MCF 10A (cell line): Measurements from ENCODE around the gene RBCK1. TPM values are rescaled to one million over a fixed set of nuclear protein-coding genes. Genes with fewer than 3 reads are reported as not detected.

Experiments
- BruUV-seq: library from RNA; stranded (reverse); fragments of 400-500 nt; replicated peaks from 2 replicates; lab custom pipeline; 2021; lab: Mats Ljungman, UMichigan
- CTCF ChIA-PET: fragments of 300-600 bp; sonication (Branson Sonifier 250); formaldehyde crosslinking; extraction: SDS; loops from one replicate; lab custom pipeline; 2021; ENCODE audit warnings: antibody characterized with exemption, inconsistent platforms; lab: Yijun Ruan, JAX
- POLR2A ChIA-PET: fragments of 300-600, 350-650 bp; sonication (Branson Sonifier 250); formaldehyde crosslinking; extraction: SDS; loops from one replicate; lab custom pipeline; 2020; ENCODE audit warnings: antibody characterized with exemption, inconsistent platforms; lab: Yijun Ruan, JAX
- DNase-seq: peaks from one replicate; pipeline ENCODE4 v3.0.0-alpha.2; 2018; ENCODE audit not compliant: unreplicated experiment
- H3K27ac Mint-ChIP-seq: one replicate; pipeline ENCODE4 v1.8.0; 2022; ENCODE audit warnings: mild to moderate bottlenecking, low read depth, mixed read lengths; ENCODE audit not compliant: unreplicated experiment
- H3K27me3 Mint-ChIP-seq: one replicate; pipeline ENCODE4 v1.8.0; 2022; ENCODE audit warnings: mixed read lengths; ENCODE audit not compliant: insufficient read depth, unreplicated experiment
- H3K36me3 Mint-ChIP-seq: one replicate; pipeline ENCODE4 v1.8.0; 2022; ENCODE audit warnings: mild to moderate bottlenecking, moderate library complexity, mixed read lengths; ENCODE audit not compliant: insufficient read depth, unreplicated experiment
- H3K4me1 Mint-ChIP-seq: one replicate; pipeline ENCODE4 v1.8.0; 2022; ENCODE audit warnings: mixed read lengths; ENCODE audit not compliant: insufficient read depth, unreplicated experiment
- H3K4me3 Mint-ChIP-seq: one replicate; pipeline ENCODE4 v1.8.0; 2022; ENCODE audit warnings: mild to moderate bottlenecking, moderate library complexity, mixed read lengths; ENCODE audit not compliant: unreplicated experiment
- H3K9me3 Mint-ChIP-seq: one replicate; pipeline ENCODE4 v1.8.0; 2022; ENCODE audit warnings: mixed read lengths; ENCODE audit not compliant: unreplicated experiment
- CTCF ChIP-seq: fragments of 200-600 bp; IDR thresholded peaks from one replicate; pipeline ENCODE4 v1.8.0; 2022; ENCODE audit warnings: antibody characterized with exemption, mild to moderate bottlenecking; ENCODE audit not compliant: unreplicated experiment
- intact Hi-C: fragments of 100-400 bp; cut with micrococcal nuclease; formaldehyde crosslinking; loops from 2 replicates; pipeline ENCODE4 v1.14.1; 2022
- total RNA-seq: library from RNA; stranded (reverse); gene quantifications from 2 replicates; pipeline ENCODE4 v1.2.3, GENCODE V29; 2022

The RBCK1 gene
- total RNA-seq, 1 experiment from 2014 or later, result 353 TPM

DNA sequence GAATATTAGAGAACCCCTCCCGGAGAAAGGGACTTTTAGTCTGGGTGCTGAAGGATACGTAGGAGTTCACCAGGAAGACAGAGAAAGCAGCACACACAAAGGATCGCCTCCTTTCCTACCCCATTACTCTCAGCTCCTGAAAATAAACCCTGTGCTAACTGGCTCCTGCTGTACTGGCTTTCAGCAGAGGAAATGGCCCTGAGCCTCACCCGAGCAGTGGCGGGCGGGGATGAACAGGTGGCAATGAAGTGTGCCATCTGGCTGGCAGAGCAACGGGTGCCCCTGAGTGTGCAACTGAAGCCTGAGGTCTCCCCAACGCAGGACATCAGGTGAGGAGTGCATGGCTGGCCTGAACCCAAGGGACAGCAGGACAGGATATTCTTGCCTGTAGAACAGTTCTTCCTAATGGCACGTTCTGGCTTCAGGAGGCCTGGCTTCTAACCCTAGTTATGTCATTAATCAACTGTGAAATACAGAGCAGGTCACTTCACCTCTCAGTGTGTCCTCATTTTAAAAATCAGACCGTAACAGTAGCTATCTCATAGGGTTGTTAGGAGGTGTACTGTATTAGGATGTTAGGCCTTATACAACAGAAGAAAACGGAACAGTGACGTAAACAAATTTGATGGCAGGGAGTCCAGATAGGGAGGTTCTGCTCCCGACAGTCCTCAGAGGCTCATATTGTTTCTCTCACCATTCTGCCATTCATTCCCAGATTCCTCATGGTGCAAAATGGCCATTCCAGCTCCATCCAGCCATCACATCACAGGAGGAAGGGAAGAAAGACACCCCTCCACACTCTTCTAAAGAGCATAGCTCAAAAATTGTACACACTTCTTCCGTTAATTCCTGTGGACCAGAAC lies 1.8 kb downstream of the RBCK1 start:
- no peak for TF ChIP-seq CTCF
- ChIA-PET CTCF (interaction anchor here (0.6 to 1.9 kb wide), 15 partner anchors 10 to 1643 kb away, joined by 3 to 23 read pairs (median 4); partner anchors contain the start of gene TRIB3), POLR2A (interaction anchor here (0.6 to 2.1 kb wide), 20 partner anchors 9 to 747 kb away, joined by 3 to 29 read pairs (median 5); partner anchors contain the start of gene TRIB3)
- Mint-ChIP-seq H3K4me3 (peak overlapping the region; percentile 82), H3K27me3 (no peaks in the 10 kb centered on the region), H3K9me3 (no peaks in the 10 kb centered on the region), H3K36me3 (peaks cover 33% of the 10 kb centered on the region), H3K4me1 (peaks cover 37% of the 10 kb centered on the region), H3K27ac (peak overlapping the region; percentile 30)
- no TSS peak for BruUV-seq
- no peak for DNase-seq
- intact Hi-C loops, result no loop called here

DNA sequence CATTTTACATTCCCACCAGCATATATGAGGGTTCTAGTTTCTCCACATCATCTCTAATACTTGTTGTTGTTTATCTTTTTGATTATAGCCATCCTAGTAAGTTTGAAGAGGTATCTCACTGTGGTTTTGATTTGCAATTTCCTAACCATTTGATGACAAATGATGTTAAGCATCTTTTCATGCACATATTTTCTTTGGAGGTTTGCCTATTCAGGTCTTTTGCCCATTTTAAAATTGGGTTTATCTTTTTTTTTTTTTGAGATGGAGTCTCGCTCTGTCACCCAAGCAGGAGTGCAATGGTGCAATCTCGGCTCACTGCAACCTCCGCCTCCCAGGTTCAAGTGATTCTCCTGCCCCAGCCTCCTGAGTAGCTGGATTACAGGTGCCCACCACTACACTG lies 4.0 kb downstream of the RBCK1 start:
- POLR2A ChIA-PET, result interaction anchor here (1.1 to 3.7 kb wide), 4 partner anchors 10 to 50 kb away, joined by 4 to 16 read pairs (median 8); partner anchors contain the start of gene TBC1D20
- Mint-ChIP-seq H3K9me3 (no peaks in the 10 kb centered on the region), H3K4me3 (no peak overlapping the region), H3K27ac (no peak overlapping the region), H3K36me3 (peaks cover 53% of the 10 kb centered on the region), H3K4me1 (peaks cover 49% of the 10 kb centered on the region), H3K27me3 (no peaks in the 10 kb centered on the region)
- TF ChIP-seq CTCF, result no peak
- DNase-seq, result no peak
- BruUV-seq, result no TSS peak
- intact Hi-C loops, result no loop called here
- CTCF ChIA-PET, result interaction anchor here (0.8 to 2.0 kb wide), 3 partner anchors 20 to 58 kb away, joined by 3 to 13 read pairs (median 5); no protein-coding TSS in a partner anchor

DNA sequence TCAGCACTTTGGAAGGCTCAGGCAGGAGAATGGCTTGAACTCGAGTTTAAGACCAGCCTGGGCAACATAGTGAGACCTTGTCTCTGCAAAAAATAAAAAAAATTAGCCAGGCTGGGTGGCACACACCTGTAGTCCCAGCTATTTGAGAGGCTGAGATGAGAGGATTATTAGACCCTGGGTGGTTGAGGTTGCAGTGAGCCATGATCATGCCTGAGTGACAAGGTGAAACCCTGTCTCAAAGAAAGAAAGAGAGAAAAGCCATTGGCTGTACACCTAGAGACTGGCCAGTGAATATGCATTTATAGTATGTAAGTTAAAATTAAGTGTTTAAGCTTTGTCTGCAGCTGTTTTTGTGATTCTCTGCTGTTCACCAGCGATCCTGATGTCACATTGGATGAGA lies 6.1 kb downstream of the RBCK1 start:
- ChIA-PET CTCF (interaction anchor here (0.6 to 2.2 kb wide), 3 partner anchors 17 to 58 kb away, joined by 4 to 16 read pairs (median 12); no protein-coding TSS in a partner anchor), POLR2A (interaction anchor here (0.8 to 3.7 kb wide), 5 partner anchors 12 to 53 kb away, joined by 3 to 16 read pairs (median 4); partner anchors contain the start of gene TBC1D20)
- no peaks in the 10 kb centered on the region for H3K9me3 Mint-ChIP-seq
- no peak overlapping the region for H3K4me3 Mint-ChIP-seq
- peak overlapping the region; percentile 66 for H3K27ac Mint-ChIP-seq
- no peaks in the 10 kb centered on the region for H3K27me3 Mint-ChIP-seq
- peaks cover 57% of the 10 kb centered on the region for H3K36me3 Mint-ChIP-seq
- intact Hi-C loops, result no loop called here
- no TSS peak for BruUV-seq
- TF ChIP-seq CTCF, result no peak
- DNase-seq, result no peak
- H3K4me1 Mint-ChIP-seq, result peaks cover 45% of the 10 kb centered on the region

DNA sequence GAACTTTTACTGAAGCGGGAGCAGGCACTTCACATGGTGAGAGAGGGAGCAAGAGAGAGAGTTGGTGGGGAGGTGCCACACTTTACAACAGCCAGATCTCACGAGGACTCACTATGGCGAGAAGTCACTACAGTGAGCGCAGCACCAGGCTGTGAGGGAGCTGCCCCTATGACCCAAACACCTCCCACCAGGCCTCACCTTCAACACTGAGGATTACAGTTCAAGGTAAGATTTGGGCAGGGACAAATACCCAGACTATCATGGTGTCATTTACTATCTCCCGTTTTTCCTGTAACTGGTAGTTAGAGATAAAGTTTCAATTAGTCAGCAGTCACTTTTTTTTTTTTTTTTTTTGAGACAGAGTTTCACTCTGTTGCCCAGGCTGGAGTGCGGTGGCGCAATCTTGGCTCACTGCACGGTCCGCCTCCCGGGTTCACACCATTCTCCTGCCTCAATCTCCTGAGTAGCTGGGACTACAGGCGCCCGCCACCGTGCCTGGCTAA lies 7.8 kb downstream of the RBCK1 start:
- peaks cover 34% of the 10 kb centered on the region for H3K4me1 Mint-ChIP-seq
- POLR2A ChIA-PET, result interaction anchor here (1.2 to 1.9 kb wide), 3 partner anchors 8 to 54 kb away, joined by 3 to 6 read pairs (median 4); partner anchors contain the start of gene RBCK1
- no peak overlapping the region for H3K4me3 Mint-ChIP-seq
- CTCF ChIA-PET, result interaction anchor here (1.0 kb wide), 1 partner anchor 62 kb away, joined by 3 read pairs; no protein-coding TSS in a partner anchor
- BruUV-seq, result no TSS peak
- peak; percentile 64 for DNase-seq
- peak overlapping the region; percentile 66 for H3K27ac Mint-ChIP-seq
- H3K27me3 Mint-ChIP-seq, result no peaks in the 10 kb centered on the region
- no peaks in the 10 kb centered on the region for H3K9me3 Mint-ChIP-seq
- no peak for TF ChIP-seq CTCF
- peaks cover 64% of the 10 kb centered on the region for H3K36me3 Mint-ChIP-seq
- intact Hi-C loops, result no loop called here
